HK-2 (cell line): ENCODE data around the gene DPF1.
A peak's percentile ranks its signal among the peaks of the same experiment; 100 is the strongest.

ENCODE experiments used
- DNase-seq: peaks from one replicate; pipeline ENCODE4 v3.0.0-alpha.2; 2018; ENCODE audit not compliant: unreplicated experiment

DPF1 gene

GRCh38 chr19:38221421-38221820 lies 2.6 kb downstream of the DPF1 start:
- DNase-seq, result no peak

GRCh38 chr19:38219221-38219620 lies 4.8 kb downstream of the DPF1 start:
- no peak for DNase-seq

- no peak for DNase-seq
Observed at GRCh38 chr19:38218204-38218603, 5.8 kb downstream of the DPF1 start.

- DNase-seq, result no peak
Observed at GRCh38 chr19:38216785-38217641, 7.0 kb downstream of the DPF1 start.

GRCh38 chr19:38213911-38214625 lies 10.0 kb downstream of the DPF1 start:
- peak; percentile 85 for DNase-seq

GRCh38 chr19:38213469-38213868 lies 10.6 kb downstream of the DPF1 start:
- no peak for DNase-seq

- DNase-seq, result no peak
Observed at GRCh38 chr19:38211766-38212165, 12.3 kb downstream of the DPF1 start.

GRCh38 chr19:38211151-38211591 lies 12.9 kb downstream of the DPF1 start:
- DNase-seq, result no peak

- no peak for DNase-seq
Observed at GRCh38 chr19:38210458-38210987, 13.5 kb downstream of the DPF1 start.

- DNase-seq, result no peak
Observed at GRCh38 chr19:38209671-38210457, 14.2 kb downstream of the DPF1 start.

GRCh38 chr19:38209152-38209551 lies 14.9 kb downstream of the DPF1 start:
- DNase-seq, result no peak

GRCh38 chr19:38208571-38208970 lies 15.5 kb downstream of the DPF1 start:
- DNase-seq, result no peak

- no peak for DNase-seq
Observed at GRCh38 chr19:38207543-38207942, 16.5 kb downstream of the DPF1 start.

GRCh38 chr19:38206928-38207327 lies 17.1 kb downstream of the DPF1 start:
- DNase-seq, result no peak

- DNase-seq, result no peak
Observed at GRCh38 chr19:38206006-38206745, 17.8 kb downstream of the DPF1 start.

GRCh38 chr19:38204728-38205127 lies 19.3 kb downstream of the DPF1 start:
- no peak for DNase-seq

- DNase-seq, result no peak
Observed at GRCh38 chr19:38204096-38204495, 19.9 kb downstream of the DPF1 start.

- DNase-seq, result no peak
Observed at GRCh38 chr19:38203197-38203596, 20.8 kb downstream of the DPF1 start.

- DNase-seq, result no peak
Observed at GRCh38 chr19:38202504-38202903, 21.5 kb downstream of the DPF1 start.

- no peak for DNase-seq
Observed at GRCh38 chr19:38201731-38202130, 22.3 kb downstream of the DPF1 start.

- DNase-seq, result no peak
Observed at GRCh38 chr19:38199340-38199739, 24.7 kb downstream of the DPF1 start.
